Measurements from ENCODE around the gene PASK.

DNA sequence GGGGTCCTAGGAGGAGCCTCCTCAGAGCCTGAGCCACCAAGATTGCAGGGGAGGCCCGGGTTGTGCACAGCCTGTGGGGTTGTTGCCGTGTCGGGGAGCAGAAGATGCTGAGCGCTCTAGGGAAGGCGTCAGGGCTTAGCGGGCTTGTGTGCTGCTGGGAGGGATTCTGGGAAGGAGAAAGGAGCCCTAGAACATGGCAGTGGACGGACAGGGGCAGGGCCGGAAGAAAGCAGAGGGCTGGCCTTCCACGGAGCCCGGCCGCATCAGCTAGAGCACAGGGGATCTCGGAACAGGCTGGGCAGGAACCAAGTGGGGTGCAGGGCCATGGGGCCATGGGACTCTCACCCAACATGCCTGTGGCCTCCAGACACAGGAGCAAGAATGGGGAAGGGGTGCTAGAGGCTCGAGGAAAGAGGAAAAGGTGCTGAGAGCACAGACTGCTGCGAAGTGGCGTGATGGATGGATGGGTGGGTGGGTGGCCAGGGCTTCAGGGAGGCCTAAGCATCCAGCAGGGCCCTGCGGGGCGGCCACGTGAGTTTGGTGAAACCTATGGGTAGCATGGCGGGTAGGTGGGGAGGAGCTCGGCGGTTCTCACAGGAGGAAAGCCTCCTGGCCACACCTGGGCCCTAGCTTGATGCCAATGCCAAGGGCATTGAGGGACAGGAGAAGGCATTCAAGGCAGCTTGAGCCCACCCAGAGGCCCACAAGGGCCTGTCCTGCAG is 82.9 kb downstream of the PASK start:
- TF ChIP-seq, protein P1, sequence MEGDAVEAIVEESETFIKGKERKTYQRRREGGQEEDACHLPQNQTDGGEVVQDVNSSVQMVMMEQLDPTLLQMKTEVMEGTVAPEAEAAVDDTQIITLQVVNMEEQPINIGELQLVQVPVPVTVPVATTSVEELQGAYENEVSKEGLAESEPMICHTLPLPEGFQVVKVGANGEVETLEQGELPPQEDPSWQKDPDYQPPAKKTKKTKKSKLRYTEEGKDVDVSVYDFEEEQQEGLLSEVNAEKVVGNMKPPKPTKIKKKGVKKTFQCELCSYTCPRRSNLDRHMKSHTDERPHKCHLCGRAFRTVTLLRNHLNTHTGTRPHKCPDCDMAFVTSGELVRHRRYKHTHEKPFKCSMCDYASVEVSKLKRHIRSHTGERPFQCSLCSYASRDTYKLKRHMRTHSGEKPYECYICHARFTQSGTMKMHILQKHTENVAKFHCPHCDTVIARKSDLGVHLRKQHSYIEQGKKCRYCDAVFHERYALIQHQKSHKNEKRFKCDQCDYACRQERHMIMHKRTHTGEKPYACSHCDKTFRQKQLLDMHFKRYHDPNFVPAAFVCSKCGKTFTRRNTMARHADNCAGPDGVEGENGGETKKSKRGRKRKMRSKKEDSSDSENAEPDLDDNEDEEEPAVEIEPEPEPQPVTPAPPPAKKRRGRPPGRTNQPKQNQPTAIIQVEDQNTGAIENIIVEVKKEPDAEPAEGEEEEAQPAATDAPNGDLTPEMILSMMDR (IDR thresholded peaks at IDR 0.05) = no peak
- no peak for TF ChIP-seq EZH2phosphoT487 (IDR thresholded peaks at IDR 0.05)

Data from neural progenitor cell (in vitro differentiated cells).